PC-3 (cell line): ENCODE data around the gene NOVA1. TPM values are rescaled to one million over a fixed set of nuclear protein-coding genes. Genes with fewer than 3 reads are reported as not detected.

Experiments used
- ATAC-seq: fragments of 200-7000 bp; cut with Tn5 transposase; 2 replicates; pipeline ENCODE4 v1.9.1; 2020; ENCODE audit warnings: mild to moderate bottlenecking, moderate library complexity
- BruUV-seq: library from RNA; stranded (reverse); fragments of 400-500 nt; replicated peaks from 2 replicates; lab custom pipeline; 2021; lab: Mats Ljungman, UMichigan
- CTCF ChIA-PET: fragments of 300-600 bp; sonication (Branson Sonifier 250); formaldehyde crosslinking; loops from one replicate; lab custom pipeline; 2022; ENCODE audit warnings: antibody characterized with exemption; lab: Charles Lee
- POLR2A ChIA-PET: fragments of 300-600 bp; sonication (Branson Sonifier 250); formaldehyde crosslinking; loops from one replicate; lab custom pipeline; 2022; ENCODE audit warnings: antibody characterized with exemption; ENCODE audit not compliant: unreplicated experiment; lab: Charles Lee
- DNase-seq: peaks from one replicate; pipeline ENCODE4 v3.0.0-alpha.2; 2015
- H2AFZ ChIP-seq: fragments of 300-600 bp; sonication (generic); 2 replicates; pipeline ENCODE4 v1.6.0; 2016; ENCODE audit warnings: antibody characterized with exemption, low read length
- H3F3A ChIP-seq: fragments of 300-600 bp; sonication (generic); one replicate; pipeline ENCODE4 v1.6.0; 2017; ENCODE audit warnings: antibody characterized with exemption, low read length, control low read depth, mild to moderate bottlenecking; ENCODE audit not compliant: unreplicated experiment
- H3K27ac ChIP-seq: fragments of 300-600 bp; sonication (generic); 2 replicates; pipeline ENCODE4 v1.5.1; 2016; ENCODE audit warnings: mild to moderate bottlenecking, low read length
- H3K27me3 ChIP-seq: fragments of 300-600 bp; sonication (generic); 2 replicates; pipeline ENCODE4 v1.6.1; 2016; ENCODE audit warnings: low read length, mixed read lengths
- H3K36me3 ChIP-seq: fragments of 300-600 bp; sonication (generic); 2 replicates; pipeline ENCODE4 v1.6.1; 2016; ENCODE audit warnings: low read depth, mixed run types, low read length, mixed read lengths
- H3K4me1 ChIP-seq: fragments of 300-600 bp; sonication (generic); 2 replicates; pipeline ENCODE4 v1.5.1; 2016; ENCODE audit warnings: low read length; ENCODE audit not compliant: insufficient read depth
- H3K4me2 ChIP-seq: fragments of 300-600 bp; sonication (generic); 2 replicates; pipeline ENCODE4 v1.6.0; 2016; ENCODE audit warnings: low read length
- H3K4me3 ChIP-seq: fragments of 300-600 bp; sonication (generic); 2 replicates; pipeline ENCODE4 v1.5.1; 2016; ENCODE audit warnings: mild to moderate bottlenecking, low read length, mixed read lengths
- H3K79me2 ChIP-seq: fragments of 300-600 bp; sonication (generic); 2 replicates; pipeline ENCODE4 v1.6.1; 2017; ENCODE audit warnings: low read length, mixed read lengths
- H3K9ac ChIP-seq: fragments of 300-600 bp; sonication (generic); 2 replicates; pipeline ENCODE4 v1.6.0; 2016; ENCODE audit warnings: mild to moderate bottlenecking, low read length
- H3K9me2 ChIP-seq: fragments of 300-600 bp; sonication (generic); replicated peaks from 2 replicates; pipeline ENCODE4 v1.6.1; 2016; ENCODE audit warnings: mixed run types, low read length, mixed read lengths
- H3K9me3 ChIP-seq: fragments of 300-600 bp; sonication (generic); 2 replicates; pipeline ENCODE4 v1.6.1; 2016; ENCODE audit warnings: low read length, mixed read lengths
- H4K20me1 ChIP-seq: fragments of 300-600 bp; sonication (generic); 2 replicates; pipeline ENCODE4 v1.6.1; 2016; ENCODE audit warnings: low read length, mixed read lengths
- EZH2 ChIP-seq: fragments of 300-600 bp; sonication (generic); IDR thresholded peaks from one replicate; pipeline ENCODE4 v1.6.1; 2017; ENCODE audit warnings: antibody characterized with exemption, mild to moderate bottlenecking, low read length; ENCODE audit not compliant: unreplicated experiment
- EZH2phosphoT487 ChIP-seq: fragments of 300-600 bp; sonication (generic); IDR thresholded peaks from 2 replicates; pipeline ENCODE4 v1.6.1; 2018; ENCODE audit warnings: mild to moderate bottlenecking, antibody characterized with exemption, low read length, borderline replicate concordance
- intact Hi-C: fragments of 100-400 bp; cut with micrococcal nuclease; formaldehyde crosslinking; loops from 2 replicates; pipeline ENCODE4 v1.9.0; 2023
- total RNA-seq: library from RNA; depleted of rRNA; stranded (reverse); fragments of >200 nt; gene quantifications from 2 replicates; pipeline ENCODE4 v1.2.3, GENCODE V29; 2014
- TF ChIP-seq, protein P1 (sequence below): fragments of 300-600 bp; sonication (generic); conservative IDR thresholded peaks from 2 replicates; pipeline ENCODE4 v1.5.1; 2017; ENCODE audit warnings: antibody characterized with exemption, low read depth, mild to moderate bottlenecking, low read length

The NOVA1 gene
- total RNA-seq, 1 experiment from 2014 or later, result 1.1 TPM

GRCh38 chr14:26589925-26590324 lies 7.9 kb downstream of the NOVA1 start:
- TF ChIP-seq EZH2, result no peak
- TF ChIP-seq, protein P1, sequence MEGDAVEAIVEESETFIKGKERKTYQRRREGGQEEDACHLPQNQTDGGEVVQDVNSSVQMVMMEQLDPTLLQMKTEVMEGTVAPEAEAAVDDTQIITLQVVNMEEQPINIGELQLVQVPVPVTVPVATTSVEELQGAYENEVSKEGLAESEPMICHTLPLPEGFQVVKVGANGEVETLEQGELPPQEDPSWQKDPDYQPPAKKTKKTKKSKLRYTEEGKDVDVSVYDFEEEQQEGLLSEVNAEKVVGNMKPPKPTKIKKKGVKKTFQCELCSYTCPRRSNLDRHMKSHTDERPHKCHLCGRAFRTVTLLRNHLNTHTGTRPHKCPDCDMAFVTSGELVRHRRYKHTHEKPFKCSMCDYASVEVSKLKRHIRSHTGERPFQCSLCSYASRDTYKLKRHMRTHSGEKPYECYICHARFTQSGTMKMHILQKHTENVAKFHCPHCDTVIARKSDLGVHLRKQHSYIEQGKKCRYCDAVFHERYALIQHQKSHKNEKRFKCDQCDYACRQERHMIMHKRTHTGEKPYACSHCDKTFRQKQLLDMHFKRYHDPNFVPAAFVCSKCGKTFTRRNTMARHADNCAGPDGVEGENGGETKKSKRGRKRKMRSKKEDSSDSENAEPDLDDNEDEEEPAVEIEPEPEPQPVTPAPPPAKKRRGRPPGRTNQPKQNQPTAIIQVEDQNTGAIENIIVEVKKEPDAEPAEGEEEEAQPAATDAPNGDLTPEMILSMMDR, result no peak
- TF ChIP-seq EZH2phosphoT487, result no peak
- H2AFZ ChIP-seq, result no peak overlapping the region
- no peak overlapping the region for H3K4me2 ChIP-seq
- peaks cover 18% of the 10 kb centered on the region; the same call in 1 of the 2 replicates for H3K27me3 ChIP-seq
- no peaks in the 10 kb centered on the region for H4K20me1 ChIP-seq
- H3K4me3 ChIP-seq, result no peak overlapping the region
- intact Hi-C loops, result loop anchor here (10.0 kb wide), 1 partner anchor 395 kb away; no protein-coding TSS in a partner anchor
- no peaks in the 10 kb centered on the region for H3K9me2 ChIP-seq
- no peaks in the 10 kb centered on the region for H3F3A ChIP-seq
- no peaks in the 10 kb centered on the region for H3K79me2 ChIP-seq
- no peaks in the 10 kb centered on the region for H3K4me1 ChIP-seq
- H3K36me3 ChIP-seq, result no peaks in the 10 kb centered on the region
- no peak overlapping the region for H3K9ac ChIP-seq
- POLR2A ChIA-PET, result no interaction called here
- no TSS peak for BruUV-seq
- CTCF ChIA-PET, result no interaction called here
- H3K27ac ChIP-seq, result no peak overlapping the region
- DNase-seq (no peak), ATAC-seq (no peak)
- no peaks in the 10 kb centered on the region for H3K9me3 ChIP-seq

DNA sequence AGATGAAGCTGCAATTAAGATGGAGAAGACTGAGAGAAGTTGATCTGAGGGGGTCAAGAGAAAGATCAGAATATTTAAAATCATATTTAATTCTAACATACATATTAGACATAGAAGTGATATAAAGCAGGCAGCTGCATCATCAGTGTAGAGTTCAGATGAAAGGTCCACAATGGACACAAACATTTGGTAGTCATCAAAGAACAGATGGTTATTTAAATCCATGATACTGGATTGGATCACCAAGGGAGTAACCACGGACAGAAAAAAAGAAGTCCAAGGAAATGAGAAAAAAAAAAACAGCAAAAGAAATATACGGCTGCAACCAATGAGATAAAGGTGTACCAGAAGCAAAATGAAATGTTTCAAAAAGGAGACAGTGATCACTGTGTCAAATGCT lies 20.1 kb downstream of the NOVA1 start:
- POLR2A ChIA-PET, result no interaction called here
- Histone ChIP-seq H3K27me3 (0 out of 2 replicates have a peak, but pooled peaks cover 5% of the 10 kb centered on the region), H3F3A (no peaks in the 10 kb centered on the region), H3K9me2 (no peaks in the 10 kb centered on the region), H4K20me1 (no peaks in the 10 kb centered on the region), H3K79me2 (no peaks in the 10 kb centered on the region), H3K9ac (no peak overlapping the region), H3K4me2 (no peak overlapping the region), H2AFZ (no peak overlapping the region), H3K4me3 (no peak overlapping the region), H3K36me3 (no peaks in the 10 kb centered on the region), H3K27ac (no peak overlapping the region), H3K4me1 (no peaks in the 10 kb centered on the region), H3K9me3 (no peaks in the 10 kb centered on the region)
- ATAC-seq (no peak), DNase-seq (no peak)
- TF ChIP-seq EZH2phosphoT487 (no peak), EZH2 (no peak)
- TF ChIP-seq, protein P1, result no peak
- CTCF ChIA-PET, result no interaction called here
- intact Hi-C loops, result no loop called here
- BruUV-seq, result no TSS peak

DNA sequence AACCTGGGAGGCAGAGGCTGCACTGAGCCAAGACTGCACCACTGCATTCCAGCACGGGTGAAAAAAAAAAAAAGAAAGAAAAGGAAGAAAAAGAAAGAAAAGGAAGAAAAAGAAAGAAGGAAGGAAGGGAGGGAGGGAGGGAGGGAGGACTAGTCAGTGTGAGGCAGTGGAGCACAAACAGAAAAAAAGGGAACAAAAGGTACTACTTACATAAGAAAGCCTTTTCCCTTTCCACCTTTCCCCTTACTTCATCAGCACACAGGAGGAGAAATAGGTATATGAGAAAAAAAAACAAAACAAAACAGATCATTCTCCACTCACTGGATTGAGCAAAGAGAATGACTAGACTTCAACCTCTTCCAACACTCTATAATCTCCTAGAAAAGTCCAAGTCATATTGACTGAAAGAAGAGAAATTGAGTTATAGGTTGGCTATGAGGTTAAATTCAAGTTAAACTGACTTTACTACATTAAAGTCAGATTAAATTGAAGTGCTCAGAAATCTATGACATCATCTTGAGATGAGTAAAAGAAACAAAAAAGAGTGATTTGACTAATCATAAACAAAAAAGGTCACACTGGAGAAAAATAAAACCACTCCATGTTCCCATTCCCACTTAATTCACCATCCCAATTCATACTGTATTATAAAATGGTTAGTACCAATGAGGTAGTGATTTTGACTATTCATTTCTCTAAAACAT lies 43.6 kb downstream of the NOVA1 start:
- no peaks in the 10 kb centered on the region for H3K4me1 ChIP-seq
- intact Hi-C loops, result no loop called here
- TF ChIP-seq EZH2 (no peak), EZH2phosphoT487 (no peak)
- TF ChIP-seq, protein P1, result no peak
- ATAC-seq (no peak), DNase-seq (no peak)
- BruUV-seq, result no TSS peak
- no peaks in the 10 kb centered on the region for H3K9me2 ChIP-seq
- H4K20me1 ChIP-seq, result no peaks in the 10 kb centered on the region
- no peaks in the 10 kb centered on the region for H3K36me3 ChIP-seq
- no peak overlapping the region for H3K27ac ChIP-seq
- H2AFZ ChIP-seq, result no peak overlapping the region
- CTCF ChIA-PET, result no interaction called here
- H3K9ac ChIP-seq, result no peak overlapping the region
- H3K27me3 ChIP-seq, result no peaks in the 10 kb centered on the region
- no peaks in the 10 kb centered on the region for H3K79me2 ChIP-seq
- H3K9me3 ChIP-seq, result no peaks in the 10 kb centered on the region
- no peaks in the 10 kb centered on the region for H3F3A ChIP-seq
- no peak overlapping the region for H3K4me2 ChIP-seq
- H3K4me3 ChIP-seq, result no peak overlapping the region
- POLR2A ChIA-PET, result no interaction called here
